ENCODE data around the gene KIAA1217.
"Not testable (repeated sequence)": the region's sequence is repeated elsewhere in the genome, so short reads cannot be mapped to it uniquely, and the experiment has no call there.

DNA sequence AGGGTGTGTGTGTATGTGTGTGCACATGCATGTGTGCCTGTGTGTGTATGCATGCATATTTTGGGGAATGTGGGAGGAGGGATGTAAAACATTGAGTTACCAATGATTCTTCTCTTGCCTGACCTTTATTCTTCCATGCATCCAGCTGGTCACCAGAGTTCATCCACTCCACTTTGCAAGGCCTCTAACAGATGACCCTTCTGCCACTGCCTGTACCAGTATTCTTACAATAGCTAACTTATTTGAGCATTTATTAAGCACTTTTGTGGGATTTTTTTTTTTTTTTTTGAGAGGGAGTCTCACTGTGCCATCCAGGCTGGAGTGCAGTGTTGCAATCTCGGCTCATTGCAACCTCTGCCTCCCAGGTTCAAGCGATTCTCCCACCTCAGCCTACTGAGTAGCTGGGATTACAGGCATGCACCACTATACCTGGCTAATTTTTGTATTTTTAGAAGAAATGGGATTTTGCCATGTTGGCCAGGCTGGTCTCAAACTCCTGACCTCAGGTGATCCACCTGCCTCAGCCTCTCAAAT, 233.8 kb downstream of the KIAA1217 start:
- TF ChIP-seq ZNF747 (tag by site-specific recombination; IDR thresholded peaks at IDR 0.05); ZNF311 (tag by site-specific recombination; IDR thresholded peaks at IDR 0.05; ENCODE audit: borderline replicate concordance); ZNF416 (tag by site-specific recombination; IDR thresholded peaks at IDR 0.05); ZNF121 (tag by site-specific recombination; IDR thresholded peaks at IDR 0.05); ZNF324 (tag by site-specific recombination; IDR thresholded peaks at IDR 0.05); ZNF302 (tag by site-specific recombination; IDR thresholded peaks at IDR 0.05; ENCODE audit: low read depth); ZBTB17 (tag by site-specific recombination; IDR thresholded peaks at IDR 0.05); PRDM10 (tag by site-specific recombination; IDR thresholded peaks at IDR 0.05); KLF9 (tag by site-specific recombination; IDR thresholded peaks at IDR 0.05; ENCODE audit: low read depth): not testable (repeated sequence)
- TF ChIP-seq, protein P1, sequence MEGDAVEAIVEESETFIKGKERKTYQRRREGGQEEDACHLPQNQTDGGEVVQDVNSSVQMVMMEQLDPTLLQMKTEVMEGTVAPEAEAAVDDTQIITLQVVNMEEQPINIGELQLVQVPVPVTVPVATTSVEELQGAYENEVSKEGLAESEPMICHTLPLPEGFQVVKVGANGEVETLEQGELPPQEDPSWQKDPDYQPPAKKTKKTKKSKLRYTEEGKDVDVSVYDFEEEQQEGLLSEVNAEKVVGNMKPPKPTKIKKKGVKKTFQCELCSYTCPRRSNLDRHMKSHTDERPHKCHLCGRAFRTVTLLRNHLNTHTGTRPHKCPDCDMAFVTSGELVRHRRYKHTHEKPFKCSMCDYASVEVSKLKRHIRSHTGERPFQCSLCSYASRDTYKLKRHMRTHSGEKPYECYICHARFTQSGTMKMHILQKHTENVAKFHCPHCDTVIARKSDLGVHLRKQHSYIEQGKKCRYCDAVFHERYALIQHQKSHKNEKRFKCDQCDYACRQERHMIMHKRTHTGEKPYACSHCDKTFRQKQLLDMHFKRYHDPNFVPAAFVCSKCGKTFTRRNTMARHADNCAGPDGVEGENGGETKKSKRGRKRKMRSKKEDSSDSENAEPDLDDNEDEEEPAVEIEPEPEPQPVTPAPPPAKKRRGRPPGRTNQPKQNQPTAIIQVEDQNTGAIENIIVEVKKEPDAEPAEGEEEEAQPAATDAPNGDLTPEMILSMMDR (tag by site-specific recombination; IDR thresholded peaks at IDR 0.05) = not testable (repeated sequence)
- TF ChIP-seq, protein P2, sequence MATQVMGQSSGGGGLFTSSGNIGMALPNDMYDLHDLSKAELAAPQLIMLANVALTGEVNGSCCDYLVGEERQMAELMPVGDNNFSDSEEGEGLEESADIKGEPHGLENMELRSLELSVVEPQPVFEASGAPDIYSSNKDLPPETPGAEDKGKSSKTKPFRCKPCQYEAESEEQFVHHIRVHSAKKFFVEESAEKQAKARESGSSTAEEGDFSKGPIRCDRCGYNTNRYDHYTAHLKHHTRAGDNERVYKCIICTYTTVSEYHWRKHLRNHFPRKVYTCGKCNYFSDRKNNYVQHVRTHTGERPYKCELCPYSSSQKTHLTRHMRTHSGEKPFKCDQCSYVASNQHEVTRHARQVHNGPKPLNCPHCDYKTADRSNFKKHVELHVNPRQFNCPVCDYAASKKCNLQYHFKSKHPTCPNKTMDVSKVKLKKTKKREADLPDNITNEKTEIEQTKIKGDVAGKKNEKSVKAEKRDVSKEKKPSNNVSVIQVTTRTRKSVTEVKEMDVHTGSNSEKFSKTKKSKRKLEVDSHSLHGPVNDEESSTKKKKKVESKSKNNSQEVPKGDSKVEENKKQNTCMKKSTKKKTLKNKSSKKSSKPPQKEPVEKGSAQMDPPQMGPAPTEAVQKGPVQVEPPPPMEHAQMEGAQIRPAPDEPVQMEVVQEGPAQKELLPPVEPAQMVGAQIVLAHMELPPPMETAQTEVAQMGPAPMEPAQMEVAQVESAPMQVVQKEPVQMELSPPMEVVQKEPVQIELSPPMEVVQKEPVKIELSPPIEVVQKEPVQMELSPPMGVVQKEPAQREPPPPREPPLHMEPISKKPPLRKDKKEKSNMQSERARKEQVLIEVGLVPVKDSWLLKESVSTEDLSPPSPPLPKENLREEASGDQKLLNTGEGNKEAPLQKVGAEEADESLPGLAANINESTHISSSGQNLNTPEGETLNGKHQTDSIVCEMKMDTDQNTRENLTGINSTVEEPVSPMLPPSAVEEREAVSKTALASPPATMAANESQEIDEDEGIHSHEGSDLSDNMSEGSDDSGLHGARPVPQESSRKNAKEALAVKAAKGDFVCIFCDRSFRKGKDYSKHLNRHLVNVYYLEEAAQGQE (tag by site-specific recombination; IDR thresholded peaks at IDR 0.05) = not testable (repeated sequence)
